Parathyroid adenoma (tissue), 2 donors: ENCODE data around the gene CPXM1.

Experiments
- H2AFZ ChIP-seq: fragments of 300-600 bp; sonication (generic); one replicate; pipeline ENCODE4 v1.7.0; 2017; ENCODE audit warnings: antibody characterized with exemption, mild to moderate bottlenecking
- H3K27ac ChIP-seq: fragments of 300-600 bp; sonication (generic); one replicate; pipeline ENCODE4 v1.7.0; 2017
- H3K27me3 ChIP-seq: fragments of 300-600 bp; sonication (generic); one replicate; pipeline ENCODE4 v1.7.0; 2017; ENCODE audit warnings: low read length; ENCODE audit not compliant: control insufficient read depth, insufficient read depth
- H3K36me3 ChIP-seq: fragments of 300-600 bp; sonication (generic); one replicate; pipeline ENCODE4 v1.7.0; 2017; ENCODE audit warnings: low read length; ENCODE audit not compliant: control insufficient read depth, insufficient read depth
- H3K4me1 ChIP-seq: fragments of 300-600 bp; sonication (generic); one replicate; pipeline ENCODE4 v1.7.0; 2017; ENCODE audit warnings: control low read depth
- H3K4me2 ChIP-seq: fragments of 300-600 bp; sonication (generic); one replicate; pipeline ENCODE4 v1.7.0; 2017; ENCODE audit warnings: low read length
- H3K4me3 ChIP-seq: fragments of 300-600 bp; sonication (generic); one replicate; pipeline ENCODE4 v1.7.0; 2017; ENCODE audit warnings: low read depth, low read length
- H3K79me2 ChIP-seq: fragments of 300-600 bp; sonication (generic); one replicate; pipeline ENCODE4 v1.7.0; 2017; ENCODE audit warnings: control low read depth
- H3K9ac ChIP-seq: fragments of 300-600 bp; sonication (generic); one replicate; pipeline ENCODE4 v1.7.0; 2017; ENCODE audit warnings: mild to moderate bottlenecking
- H3K9me3 ChIP-seq: fragments of 300-600 bp; sonication (generic); one replicate; pipeline ENCODE4 v1.7.0; 2017; ENCODE audit warnings: low read length; ENCODE audit not compliant: control insufficient read depth
- CTCF ChIP-seq: fragments of 300-600 bp; sonication (generic); IDR thresholded peaks from one replicate; pipeline ENCODE4 v1.7.0; 2017; ENCODE audit warnings: antibody characterized with exemption, mild to moderate bottlenecking
- donor health status: primary hyperparathyroidism.

Gene CPXM1

GRCh38 chr20:2798814-2799213 is 1.6 kb downstream of the CPXM1 start:
- no peaks in the 10 kb centered on the region for H3K9me3 ChIP-seq
- no peaks in the 10 kb centered on the region for H3K4me1 ChIP-seq
- H3K4me2 ChIP-seq = no peak overlapping the region
- TF ChIP-seq CTCF = no peak
- peaks cover 6% of the 10 kb centered on the region for H3K27me3 ChIP-seq
- H3K4me3 ChIP-seq = no peak overlapping the region
- H2AFZ ChIP-seq = no peak overlapping the region
- no peaks in the 10 kb centered on the region for H3K36me3 ChIP-seq
- H3K27ac ChIP-seq = no peak overlapping the region
- H3K79me2 ChIP-seq = no peaks in the 10 kb centered on the region
- H3K9ac ChIP-seq = no peak overlapping the region

GRCh38 chr20:2798095-2798805 is 2.2 kb downstream of the CPXM1 start:
- no peak overlapping the region for H2AFZ ChIP-seq
- no peaks in the 10 kb centered on the region for H3K79me2 ChIP-seq
- no peak overlapping the region for H3K4me2 ChIP-seq
- no peaks in the 10 kb centered on the region for H3K36me3 ChIP-seq
- TF ChIP-seq CTCF = no peak
- no peak overlapping the region for H3K27ac ChIP-seq
- no peak overlapping the region for H3K9ac ChIP-seq
- H3K4me3 ChIP-seq = no peak overlapping the region
- no peaks in the 10 kb centered on the region for H3K9me3 ChIP-seq
- H3K4me1 ChIP-seq = no peaks in the 10 kb centered on the region
- H3K27me3 ChIP-seq = peaks cover 6% of the 10 kb centered on the region

- Histone ChIP-seq H2AFZ (no peak overlapping the region), H3K9me3 (no peaks in the 10 kb centered on the region), H3K36me3 (no peaks in the 10 kb centered on the region), H3K4me1 (no peaks in the 10 kb centered on the region), H3K27me3 (peaks cover 6% of the 10 kb centered on the region), H3K9ac (no peak overlapping the region), H3K4me3 (no peak overlapping the region), H3K4me2 (no peak overlapping the region), H3K27ac (no peak overlapping the region), H3K79me2 (no peaks in the 10 kb centered on the region)
- TF ChIP-seq CTCF = no peak
Measured at GRCh38 chr20:2797136-2797983, 3.1 kb downstream of the CPXM1 start.

- H3K27me3 ChIP-seq = peaks cover 5% of the 10 kb centered on the region
- H3K79me2 ChIP-seq = no peaks in the 10 kb centered on the region
- TF ChIP-seq CTCF = no peak
- H2AFZ ChIP-seq = no peak overlapping the region
- H3K27ac ChIP-seq = no peak overlapping the region
- no peaks in the 10 kb centered on the region for H3K9me3 ChIP-seq
- H3K4me2 ChIP-seq = no peak overlapping the region
- H3K9ac ChIP-seq = no peak overlapping the region
- H3K36me3 ChIP-seq = no peaks in the 10 kb centered on the region
- H3K4me1 ChIP-seq = no peaks in the 10 kb centered on the region
- no peak overlapping the region for H3K4me3 ChIP-seq
Measured at GRCh38 chr20:2796011-2796660, 4.3 kb downstream of the CPXM1 start.
